HEK293 (cell line): ENCODE results near the gene CAPN10.

Experiments used
- CTCF ChIA-PET: fragments of 350-600 bp; formaldehyde crosslinking; extraction: SDS; loops from one replicate; lab custom pipeline; 2021; ENCODE audit warnings: antibody characterized with exemption; lab: Yijun Ruan, JAX
- POLR2A ChIA-PET: fragments of 300-600 bp; formaldehyde crosslinking; extraction: SDS; loops from one replicate; lab custom pipeline; 2020; ENCODE audit warnings: antibody characterized with exemption, inconsistent platforms; lab: Yijun Ruan, JAX
- H3K27ac ChIP-seq: fragments of 200-500 bp; sonication (Bioruptor generic); 2 replicates; pipeline ENCODE4 v1.5.1; 2014; ENCODE audit warnings: low read depth, low read length, control low read depth, inconsistent platforms; ENCODE audit errors: extremely low read depth
- H3K36me3 ChIP-seq, 2 experiments: fragments of 200-500 bp in 1 of 2; sonication (Bioruptor generic) in 1 of 2; 1 replicate in 1 of 2; 2 replicates in 1 of 2; pipeline ENCODE4 v1.5.1; 2014 to 2017; ENCODE audit warnings: inconsistent platforms in 2 of 2, low read length in 2 of 2; ENCODE audit not compliant: control insufficient read depth in 2 of 2, insufficient read depth in 1 of 2
- H3K4me1 ChIP-seq: fragments of 200-500 bp; sonication (Bioruptor generic); 2 replicates; pipeline ENCODE4 v1.5.1; 2014; ENCODE audit warnings: mild to moderate bottlenecking, low read length, inconsistent platforms; ENCODE audit not compliant: control insufficient read depth, insufficient read depth
- H3K4me3 ChIP-seq: 2 replicates; pipeline ENCODE4 v1.5.1; 2011; ENCODE audit warnings: low read depth, mild to moderate bottlenecking, control low read depth, low read length, moderate library complexity
- H3K9me3 ChIP-seq: fragments of 200-500 bp; sonication (Bioruptor generic); 2 replicates; pipeline ENCODE4 v1.5.1; 2014; ENCODE audit warnings: low read depth, low read length, inconsistent platforms; ENCODE audit not compliant: control insufficient read depth, insufficient read depth
- BCL11A ChIP-seq: fragments of 450-650 bp; formaldehyde crosslinking; IDR thresholded peaks from 2 replicates; pipeline ENCODE4 v1.5.1; 2016; ENCODE audit warnings: low read depth, missing biosample characterization, missing genetic modification characterization
- GLI4 ChIP-seq: fragments of 450-650 bp; formaldehyde crosslinking; IDR thresholded peaks from 2 replicates; pipeline ENCODE4 v1.5.1; 2016; ENCODE audit warnings: missing biosample characterization, missing genetic modification characterization
- IKZF3 ChIP-seq: fragments of 450-650 bp; IDR thresholded peaks from 2 replicates; pipeline ENCODE4 v1.5.0; 2018; ENCODE audit warnings: missing biosample characterization, mild to moderate bottlenecking, missing genetic modification characterization, moderate library complexity
- KLF1 ChIP-seq: fragments of 450-650 bp; formaldehyde crosslinking; IDR thresholded peaks from 2 replicates; pipeline ENCODE4 v1.5.1; 2016; ENCODE audit warnings: missing biosample characterization, missing genetic modification characterization
- KLF8 ChIP-seq: fragments of 450-650 bp; formaldehyde crosslinking; IDR thresholded peaks from 2 replicates; pipeline ENCODE4 v1.5.1; 2016; ENCODE audit warnings: missing biosample characterization, missing genetic modification characterization
- MEIS1 ChIP-seq: sonication (generic); formaldehyde crosslinking; IDR thresholded peaks from 2 replicates; pipeline ENCODE4 v1.8.1; 2022; ENCODE audit warnings: missing genetic modification reagents, mild to moderate bottlenecking, borderline replicate concordance
- PRDM1 ChIP-seq: fragments of 450-650 bp; formaldehyde crosslinking; IDR thresholded peaks from 2 replicates; pipeline ENCODE4; 2016; ENCODE audit warnings: missing biosample characterization, missing genetic modification characterization
- ZBTB17 ChIP-seq: fragments of 450-650 bp; formaldehyde crosslinking; IDR thresholded peaks from 2 replicates; pipeline ENCODE4 v1.5.1; 2016; ENCODE audit warnings: missing biosample characterization, missing genetic modification characterization
- ZFP41 ChIP-seq: fragments of 450-650 bp; formaldehyde crosslinking; IDR thresholded peaks from 2 replicates; pipeline ENCODE4 v1.5.1; 2016; ENCODE audit warnings: missing biosample characterization, missing genetic modification characterization, borderline replicate concordance
- ZNF133 ChIP-seq: fragments of 450-650 bp; formaldehyde crosslinking; IDR thresholded peaks from 2 replicates; pipeline ENCODE4 v1.5.1; 2016; ENCODE audit warnings: missing biosample characterization, missing genetic modification characterization
- ZNF138 ChIP-seq: fragments of 450-650 bp; formaldehyde crosslinking; IDR thresholded peaks from 2 replicates; pipeline ENCODE4 v1.5.1; 2016; ENCODE audit warnings: missing biosample characterization, missing genetic modification characterization, borderline replicate concordance
- ZNF155 ChIP-seq: fragments of 450-650 bp; formaldehyde crosslinking; IDR thresholded peaks from 2 replicates; pipeline ENCODE4 v1.5.1; 2016; ENCODE audit warnings: missing biosample characterization, missing genetic modification characterization
- ZNF157 ChIP-seq: fragments of 450-650 bp; formaldehyde crosslinking; IDR thresholded peaks from 2 replicates; pipeline ENCODE4 v1.5.1; 2016; ENCODE audit warnings: missing biosample characterization, missing genetic modification characterization
- ZNF18 ChIP-seq: fragments of 450-650 bp; formaldehyde crosslinking; IDR thresholded peaks from 2 replicates; pipeline ENCODE4 v1.5.1; 2016; ENCODE audit warnings: missing biosample characterization, missing genetic modification characterization
- ZNF184 ChIP-seq: fragments of 450-650 bp; IDR thresholded peaks from 2 replicates; pipeline ENCODE4 v1.5.1; 2018; ENCODE audit warnings: missing biosample characterization, mild to moderate bottlenecking, missing genetic modification characterization
- ZNF416 ChIP-seq: fragments of 450-650 bp; formaldehyde crosslinking; IDR thresholded peaks from 2 replicates; pipeline ENCODE4 v1.5.1; 2016; ENCODE audit warnings: missing biosample characterization, missing genetic modification characterization
- ZNF433 ChIP-seq: fragments of 450-650 bp; formaldehyde crosslinking; IDR thresholded peaks from 2 replicates; pipeline ENCODE4 v1.5.1; 2016; ENCODE audit warnings: missing biosample characterization, missing genetic modification characterization, low read depth
- ZNF521 ChIP-seq: fragments of 450-650 bp; formaldehyde crosslinking; IDR thresholded peaks from 2 replicates; pipeline ENCODE4 v1.5.1; 2017; ENCODE audit warnings: missing biosample characterization, mild to moderate bottlenecking, missing genetic modification characterization
- ZNF530 ChIP-seq: fragments of 450-650 bp; formaldehyde crosslinking; IDR thresholded peaks from 2 replicates; pipeline ENCODE4 v1.5.1; 2016; ENCODE audit warnings: low read depth, missing biosample characterization, missing genetic modification characterization
- ZNF555 ChIP-seq: fragments of 450-650 bp; formaldehyde crosslinking; conservative IDR thresholded peaks from 2 replicates; pipeline ENCODE4 v1.5.1; 2017; ENCODE audit warnings: missing biosample characterization, mild to moderate bottlenecking, missing genetic modification characterization, inconsistent platforms
- ZNF585B ChIP-seq: fragments of 450-650 bp; formaldehyde crosslinking; IDR thresholded peaks from 2 replicates; pipeline ENCODE4 v1.5.1; 2016; ENCODE audit warnings: missing biosample characterization, missing genetic modification characterization
- TF ChIP-seq, protein P1 (sequence below): fragments of 450-650 bp; formaldehyde crosslinking; optimal IDR thresholded peaks from 2 replicates; pipeline ENCODE3; 2016; ENCODE audit warnings: missing biosample characterization, mild to moderate bottlenecking, missing genetic modification characterization
- TF ChIP-seq, protein P2 (sequence below): fragments of 450-650 bp; formaldehyde crosslinking; IDR thresholded peaks from 2 replicates; pipeline ENCODE4 v1.5.1; 2016; ENCODE audit warnings: missing biosample characterization, missing genetic modification characterization

CAPN10 gene

GRCh38 chr2:240642806-240643092 is 56.2 kb downstream of the CAPN10 start:
- POLR2A ChIA-PET: no interaction called here
- no peaks in the 10 kb centered on the region for H3K9me3 ChIP-seq

GRCh38 chr2:240643093-240643810 is 56.7 kb downstream of the CAPN10 start:
- no peaks in the 10 kb centered on the region for H3K9me3 ChIP-seq
- ChIA-PET POLR2A (interaction anchor here (0.8 kb wide), 1 partner anchor 14 kb away, joined by 4 read pairs; no protein-coding TSS in a partner anchor), CTCF (interaction anchor here (0.7 to 1.3 kb wide), 2 partner anchors 13 to 1280 kb away, joined by 3 to 4 read pairs; no protein-coding TSS in a partner anchor)
- no peak overlapping the region for H3K27ac ChIP-seq
- no peaks in the 10 kb centered on the region for H3K4me1 ChIP-seq
- H3K36me3 ChIP-seq: no peaks in the 10 kb centered on the region
- no peak overlapping the region for H3K4me3 ChIP-seq
- TF ChIP-seq IKZF3 (tag by site-specific recombination) (no peak), ZNF155 (no peak), ZNF18 (tag by site-specific recombination) (no peak), ZNF157 (no peak), ZNF184 (tag by site-specific recombination) (no peak), KLF1 (tag by site-specific recombination) (no peak), ZNF555 (tag by site-specific recombination) (no peak), ZNF133 (no peak), ZNF433 (tag by site-specific recombination) (no peak), ZBTB17 (no peak), ZNF416 (tag by site-specific recombination) (no peak), ZNF530 (no peak)
- TF ChIP-seq, protein P1, sequence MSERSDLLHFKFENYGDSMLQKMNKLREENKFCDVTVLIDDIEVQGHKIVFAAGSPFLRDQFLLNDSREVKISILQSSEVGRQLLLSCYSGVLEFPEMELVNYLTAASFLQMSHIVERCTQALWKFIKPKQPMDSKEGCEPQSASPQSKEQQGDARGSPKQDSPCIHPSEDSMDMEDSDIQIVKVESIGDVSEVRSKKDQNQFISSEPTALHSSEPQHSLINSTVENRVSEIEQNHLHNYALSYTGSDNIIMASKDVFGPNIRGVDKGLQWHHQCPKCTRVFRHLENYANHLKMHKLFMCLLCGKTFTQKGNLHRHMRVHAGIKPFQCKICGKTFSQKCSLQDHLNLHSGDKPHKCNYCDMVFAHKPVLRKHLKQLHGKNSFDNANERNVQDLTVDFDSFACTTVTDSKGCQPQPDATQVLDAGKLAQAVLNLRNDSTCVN (tag by site-specific recombination): no peak
- TF ChIP-seq, protein P2, sequence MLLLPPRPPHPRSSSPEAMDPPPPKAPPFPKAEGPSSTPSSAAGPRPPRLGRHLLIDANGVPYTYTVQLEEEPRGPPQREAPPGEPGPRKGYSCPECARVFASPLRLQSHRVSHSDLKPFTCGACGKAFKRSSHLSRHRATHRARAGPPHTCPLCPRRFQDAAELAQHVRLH (tag by site-specific recombination): no peak

More at GRCh38 chr2:240642806-240643092, 56.2 kb downstream of the CAPN10 start:
- TF ChIP-seq ZNF585B (tag by site-specific recombination) (no peak), PRDM1 (tag by site-specific recombination) (no peak), KLF8 (tag by site-specific recombination) (no peak), MEIS1 (CRISPR knock-in tag) (no peak), BCL11A (tag by site-specific recombination) (no peak), ZNF138 (tag by site-specific recombination) (no peak), ZFP41 (no peak), ZNF521 (tag by site-specific recombination) (no peak), GLI4 (no peak)
- Histone ChIP-seq H3K36me3 (no peaks in the 10 kb centered on the region), H3K4me3 (no peak overlapping the region), H3K4me1 (no peaks in the 10 kb centered on the region), H3K27ac (no peak overlapping the region)
- CTCF ChIA-PET: interaction anchor here (0.7 to 1.3 kb wide), 2 partner anchors 14 to 1281 kb away, joined by 3 to 4 read pairs; no protein-coding TSS in a partner anchor
